Suprapubic skin (tissue), 3 donors: Measurements from ENCODE around the gene TTC6.

Experiments
- EP300 ChIP-seq: sonication (generic); formaldehyde crosslinking; IDR thresholded peaks from one replicate; pipeline ENCODE4 v1.6.1; 2017; ENCODE audit warnings: antibody characterized with exemption
- POLR2A ChIP-seq, 2 donors: fragments of 450-650 bp; IDR thresholded peaks; one replicate each; pipeline ENCODE4 v1.6.1; 2017; ENCODE audit warnings: antibody characterized with exemption in 2 of 2, mild to moderate bottlenecking in 2 of 2, moderate library complexity in 2 of 2
- TF ChIP-seq, protein P1 (sequence below), 2 donors: fragments of 200-600 bp in 1 of 2; fragments of 450-650 bp in 1 of 2; sonication (generic) in 1 of 2; IDR thresholded peaks; one replicate each; pipeline ENCODE4 v1.5.1; 2016 to 2019; ENCODE audit warnings: antibody characterized with exemption in 2 of 2, mild to moderate bottlenecking in 1 of 2, moderate library complexity in 1 of 2

DNA sequence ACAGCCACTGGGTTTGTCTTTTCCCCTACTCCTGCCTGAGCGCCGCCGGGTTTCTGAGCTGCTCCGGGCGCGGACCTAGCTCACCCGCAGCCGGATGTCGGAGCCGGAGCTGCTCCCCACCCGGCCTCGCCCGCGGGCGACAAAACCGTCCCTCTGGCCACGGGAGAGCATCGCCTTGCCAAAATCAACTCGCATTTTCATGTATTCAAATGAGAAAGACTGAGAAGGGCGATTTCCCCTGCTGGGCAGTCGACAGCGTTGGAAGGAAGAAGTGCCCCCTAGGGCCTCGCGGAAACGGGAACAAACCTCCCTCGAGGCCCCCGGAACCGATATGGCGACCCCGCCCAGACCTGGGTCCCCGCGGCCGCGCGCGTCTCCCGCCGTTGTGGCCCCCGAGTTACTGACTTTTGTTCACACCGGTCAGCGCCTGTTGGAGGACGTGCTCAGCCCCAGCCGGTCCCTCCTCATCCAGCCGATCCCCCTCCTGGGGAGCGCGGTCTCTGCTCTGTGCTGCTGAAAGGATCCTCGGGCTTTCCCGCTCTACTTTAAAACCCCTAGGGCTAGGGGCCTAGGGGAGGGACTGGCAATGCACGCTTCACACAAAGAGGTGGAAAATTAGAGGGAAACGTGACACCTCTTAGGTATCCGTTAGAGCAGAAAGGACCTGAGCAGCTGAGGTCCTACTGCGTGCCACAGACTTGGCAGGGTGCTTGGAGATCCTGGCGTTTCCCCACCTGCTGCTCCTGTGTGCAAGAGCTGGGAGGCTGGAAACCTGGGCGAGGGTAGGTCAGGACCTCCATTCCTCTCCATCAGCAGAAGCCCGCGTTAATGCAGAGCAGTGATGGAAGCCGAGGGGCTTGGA is 4.3 kb downstream of the TTC6 start:
- TF ChIP-seq EP300 (no peak), POLR2A (IDR thresholded peaks at IDR 0.05) (no peak)
- TF ChIP-seq, protein P1, sequence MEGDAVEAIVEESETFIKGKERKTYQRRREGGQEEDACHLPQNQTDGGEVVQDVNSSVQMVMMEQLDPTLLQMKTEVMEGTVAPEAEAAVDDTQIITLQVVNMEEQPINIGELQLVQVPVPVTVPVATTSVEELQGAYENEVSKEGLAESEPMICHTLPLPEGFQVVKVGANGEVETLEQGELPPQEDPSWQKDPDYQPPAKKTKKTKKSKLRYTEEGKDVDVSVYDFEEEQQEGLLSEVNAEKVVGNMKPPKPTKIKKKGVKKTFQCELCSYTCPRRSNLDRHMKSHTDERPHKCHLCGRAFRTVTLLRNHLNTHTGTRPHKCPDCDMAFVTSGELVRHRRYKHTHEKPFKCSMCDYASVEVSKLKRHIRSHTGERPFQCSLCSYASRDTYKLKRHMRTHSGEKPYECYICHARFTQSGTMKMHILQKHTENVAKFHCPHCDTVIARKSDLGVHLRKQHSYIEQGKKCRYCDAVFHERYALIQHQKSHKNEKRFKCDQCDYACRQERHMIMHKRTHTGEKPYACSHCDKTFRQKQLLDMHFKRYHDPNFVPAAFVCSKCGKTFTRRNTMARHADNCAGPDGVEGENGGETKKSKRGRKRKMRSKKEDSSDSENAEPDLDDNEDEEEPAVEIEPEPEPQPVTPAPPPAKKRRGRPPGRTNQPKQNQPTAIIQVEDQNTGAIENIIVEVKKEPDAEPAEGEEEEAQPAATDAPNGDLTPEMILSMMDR (IDR thresholded peaks at IDR 0.05), result no peak
